MCF 10A (cell line): ENCODE results near the gene CRB2. TPM values are rescaled to one million over a fixed set of nuclear protein-coding genes. Genes with fewer than 3 reads are reported as not detected.

Experiments
- BruUV-seq: library from RNA; stranded (reverse); fragments of 400-500 nt; replicated peaks from 2 replicates; lab custom pipeline; 2021; lab: Mats Ljungman, UMichigan
- CTCF ChIA-PET: fragments of 300-600 bp; sonication (Branson Sonifier 250); formaldehyde crosslinking; extraction: SDS; loops from one replicate; lab custom pipeline; 2021; ENCODE audit warnings: antibody characterized with exemption, inconsistent platforms; lab: Yijun Ruan, JAX
- POLR2A ChIA-PET: fragments of 300-600, 350-650 bp; sonication (Branson Sonifier 250); formaldehyde crosslinking; extraction: SDS; loops from one replicate; lab custom pipeline; 2020; ENCODE audit warnings: antibody characterized with exemption, inconsistent platforms; lab: Yijun Ruan, JAX
- DNase-seq: peaks from one replicate; pipeline ENCODE4 v3.0.0-alpha.2; 2018; ENCODE audit not compliant: unreplicated experiment
- H3K27ac Mint-ChIP-seq: one replicate; pipeline ENCODE4 v1.8.0; 2022; ENCODE audit warnings: mild to moderate bottlenecking, low read depth, mixed read lengths; ENCODE audit not compliant: unreplicated experiment
- H3K27me3 Mint-ChIP-seq: one replicate; pipeline ENCODE4 v1.8.0; 2022; ENCODE audit warnings: mixed read lengths; ENCODE audit not compliant: insufficient read depth, unreplicated experiment
- H3K36me3 Mint-ChIP-seq: one replicate; pipeline ENCODE4 v1.8.0; 2022; ENCODE audit warnings: mild to moderate bottlenecking, moderate library complexity, mixed read lengths; ENCODE audit not compliant: insufficient read depth, unreplicated experiment
- H3K4me1 Mint-ChIP-seq: one replicate; pipeline ENCODE4 v1.8.0; 2022; ENCODE audit warnings: mixed read lengths; ENCODE audit not compliant: insufficient read depth, unreplicated experiment
- H3K4me3 Mint-ChIP-seq: one replicate; pipeline ENCODE4 v1.8.0; 2022; ENCODE audit warnings: mild to moderate bottlenecking, moderate library complexity, mixed read lengths; ENCODE audit not compliant: unreplicated experiment
- H3K9me3 Mint-ChIP-seq: one replicate; pipeline ENCODE4 v1.8.0; 2022; ENCODE audit warnings: mixed read lengths; ENCODE audit not compliant: unreplicated experiment
- intact Hi-C: fragments of 100-400 bp; cut with micrococcal nuclease; formaldehyde crosslinking; loops from 2 replicates; pipeline ENCODE4 v1.14.1; 2022
- total RNA-seq: library from RNA; stranded (reverse); gene quantifications from 2 replicates; pipeline ENCODE4 v1.2.3, GENCODE V29; 2022
- TF ChIP-seq, protein P1 (sequence below): fragments of 200-600 bp; IDR thresholded peaks from one replicate; pipeline ENCODE4 v1.8.0; 2022; ENCODE audit warnings: antibody characterized with exemption, mild to moderate bottlenecking; ENCODE audit not compliant: unreplicated experiment

The CRB2 gene
- total RNA-seq, 1 experiment from 2014 or later = not detected

DNA sequence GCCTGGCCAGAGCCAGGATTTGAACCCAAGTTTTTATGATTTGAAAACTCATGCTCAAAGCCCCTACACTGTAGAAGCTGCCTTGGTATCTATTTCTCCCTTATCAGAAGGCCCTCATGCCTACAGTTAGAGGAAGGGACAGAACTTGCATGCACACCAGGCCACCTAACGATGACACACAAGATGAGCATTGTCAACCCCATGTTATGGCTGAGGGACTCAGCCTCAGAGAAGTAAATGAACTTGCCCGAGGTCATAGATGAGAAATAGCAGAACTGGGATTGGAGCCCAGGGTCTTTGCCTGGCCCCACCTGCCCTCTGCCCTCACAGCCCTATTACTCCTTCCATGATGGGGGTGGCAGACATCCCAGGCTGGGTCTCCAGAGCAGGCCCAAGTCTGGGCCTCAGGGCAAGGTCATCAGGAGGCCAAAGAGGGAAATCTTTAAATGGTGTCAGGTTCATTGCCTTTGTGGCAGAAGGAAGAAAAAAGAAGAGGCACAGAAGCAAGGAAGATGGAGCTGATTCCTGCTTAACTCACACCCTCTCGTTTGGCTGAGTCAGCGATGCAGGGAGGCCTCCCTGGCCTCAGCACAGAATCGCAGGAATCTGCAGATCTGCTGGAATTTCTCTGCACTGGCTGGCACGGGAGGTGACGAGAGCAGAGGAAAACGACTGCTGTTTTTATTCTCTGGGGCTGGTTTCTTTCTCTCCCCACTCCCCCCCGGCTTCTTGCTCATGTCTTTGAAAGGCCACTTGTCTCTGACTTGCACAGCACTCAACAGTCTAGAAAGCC, 20.6 kb upstream of the CRB2 start:
- POLR2A ChIA-PET = no interaction called here
- no peak overlapping the region for H3K4me3 Mint-ChIP-seq
- H3K36me3 Mint-ChIP-seq = no peaks in the 10 kb centered on the region
- TF ChIP-seq, protein P1, sequence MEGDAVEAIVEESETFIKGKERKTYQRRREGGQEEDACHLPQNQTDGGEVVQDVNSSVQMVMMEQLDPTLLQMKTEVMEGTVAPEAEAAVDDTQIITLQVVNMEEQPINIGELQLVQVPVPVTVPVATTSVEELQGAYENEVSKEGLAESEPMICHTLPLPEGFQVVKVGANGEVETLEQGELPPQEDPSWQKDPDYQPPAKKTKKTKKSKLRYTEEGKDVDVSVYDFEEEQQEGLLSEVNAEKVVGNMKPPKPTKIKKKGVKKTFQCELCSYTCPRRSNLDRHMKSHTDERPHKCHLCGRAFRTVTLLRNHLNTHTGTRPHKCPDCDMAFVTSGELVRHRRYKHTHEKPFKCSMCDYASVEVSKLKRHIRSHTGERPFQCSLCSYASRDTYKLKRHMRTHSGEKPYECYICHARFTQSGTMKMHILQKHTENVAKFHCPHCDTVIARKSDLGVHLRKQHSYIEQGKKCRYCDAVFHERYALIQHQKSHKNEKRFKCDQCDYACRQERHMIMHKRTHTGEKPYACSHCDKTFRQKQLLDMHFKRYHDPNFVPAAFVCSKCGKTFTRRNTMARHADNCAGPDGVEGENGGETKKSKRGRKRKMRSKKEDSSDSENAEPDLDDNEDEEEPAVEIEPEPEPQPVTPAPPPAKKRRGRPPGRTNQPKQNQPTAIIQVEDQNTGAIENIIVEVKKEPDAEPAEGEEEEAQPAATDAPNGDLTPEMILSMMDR = no peak
- intact Hi-C loops = no loop called here
- H3K27me3 Mint-ChIP-seq = no peaks in the 10 kb centered on the region
- H3K27ac Mint-ChIP-seq = no peak overlapping the region
- CTCF ChIA-PET = interaction anchor here (0.6 to 2.3 kb wide), 7 partner anchors 9 to 340 kb away, joined by 3 to 17 read pairs (median 4); no protein-coding TSS in a partner anchor
- peaks cover 10% of the 10 kb centered on the region for H3K4me1 Mint-ChIP-seq
- no peak for DNase-seq
- no peaks in the 10 kb centered on the region for H3K9me3 Mint-ChIP-seq
- no TSS peak for BruUV-seq

DNA sequence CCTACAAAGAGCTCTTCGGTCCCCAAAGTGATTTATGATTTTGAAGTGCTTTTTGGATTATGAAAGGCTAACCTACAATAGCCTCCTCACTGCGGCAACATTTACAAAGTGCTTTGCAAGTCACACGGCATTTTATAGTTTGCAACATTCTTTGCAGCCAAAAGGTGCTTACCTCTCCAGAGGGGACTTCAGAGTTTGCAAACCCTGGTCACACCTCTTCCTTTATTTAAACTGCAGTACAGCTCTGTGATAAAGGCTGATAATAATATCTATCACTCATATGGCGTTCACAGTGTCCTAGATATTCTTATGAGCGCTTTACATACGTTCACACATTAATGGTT, 20.0 kb upstream of the CRB2 start:
- Mint-ChIP-seq H3K36me3 (no peaks in the 10 kb centered on the region), H3K4me1 (peaks cover 15% of the 10 kb centered on the region), H3K27ac (no peak overlapping the region), H3K4me3 (no peak overlapping the region), H3K27me3 (no peaks in the 10 kb centered on the region), H3K9me3 (no peaks in the 10 kb centered on the region)
- TF ChIP-seq, protein P1 = no peak
- ChIA-PET CTCF (interaction anchor here (0.5 to 1.4 kb wide), 2 partner anchors 14 to 216 kb away, joined by 3 to 6 read pairs; no protein-coding TSS in a partner anchor), POLR2A (no interaction called here)
- intact Hi-C loops = no loop called here
- BruUV-seq = no TSS peak
- no peak for DNase-seq

GRCh38 chr9:123336449-123336848, 19.5 kb upstream of the CRB2 start:
- CTCF ChIA-PET = interaction anchor here (0.5 to 1.4 kb wide), 3 partner anchors 14 to 216 kb away, joined by 3 to 6 read pairs (median 3); no protein-coding TSS in a partner anchor
- DNase-seq = peak; percentile 22
- TF ChIP-seq, protein P1 = no peak
- BruUV-seq = no TSS peak
- no peaks in the 10 kb centered on the region for H3K9me3 Mint-ChIP-seq
- POLR2A ChIA-PET = no interaction called here
- no peaks in the 10 kb centered on the region for H3K36me3 Mint-ChIP-seq
- H3K27ac Mint-ChIP-seq = no peak overlapping the region
- peaks cover 15% of the 10 kb centered on the region for H3K4me1 Mint-ChIP-seq
- intact Hi-C loops = no loop called here
- no peaks in the 10 kb centered on the region for H3K27me3 Mint-ChIP-seq
- no peak overlapping the region for H3K4me3 Mint-ChIP-seq

DNA sequence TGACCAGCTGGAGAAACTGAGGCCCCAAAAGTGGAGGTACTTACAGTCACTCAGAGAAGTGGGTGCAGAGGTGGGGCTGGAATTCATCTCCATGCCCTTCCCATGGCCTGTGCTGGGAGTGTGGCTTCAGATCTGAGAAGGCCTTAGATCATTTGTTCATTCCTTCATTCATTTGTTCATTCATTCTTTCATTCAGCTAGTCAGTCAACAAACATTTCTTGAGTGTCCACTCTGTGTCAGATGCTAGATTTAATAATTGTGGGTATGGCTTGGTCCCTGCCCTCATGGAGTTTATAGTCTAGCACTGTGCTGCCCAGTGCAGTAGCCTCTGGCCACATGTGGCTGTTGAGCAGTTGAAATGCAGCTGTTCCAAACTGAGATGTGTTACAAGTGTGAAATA, 19.0 kb upstream of the CRB2 start:
- DNase-seq = no peak
- H3K4me1 Mint-ChIP-seq = peaks cover 15% of the 10 kb centered on the region
- H3K4me3 Mint-ChIP-seq = no peak overlapping the region
- ChIA-PET POLR2A (interaction anchor here (0.8 kb wide), 1 partner anchor 22 kb away, joined by 3 read pairs; no protein-coding TSS in a partner anchor), CTCF (interaction anchor here (0.6 to 1.4 kb wide), 5 partner anchors 13 to 735 kb away, joined by 3 to 7 read pairs (median 5); no protein-coding TSS in a partner anchor)
- TF ChIP-seq, protein P1 = no peak
- H3K27ac Mint-ChIP-seq = no peak overlapping the region
- H3K9me3 Mint-ChIP-seq = no peaks in the 10 kb centered on the region
- intact Hi-C loops = no loop called here
- no TSS peak for BruUV-seq
- H3K27me3 Mint-ChIP-seq = no peaks in the 10 kb centered on the region
- H3K36me3 Mint-ChIP-seq = no peaks in the 10 kb centered on the region
